ENCODE results near the gene CCL5. TPM values are rescaled to one million over a fixed set of nuclear protein-coding genes. Genes with fewer than 3 reads are reported as not detected.

CCL5 gene
- total and polyA plus RNA-seq, 4 donors, result 3.2 to 15.3 (median 10.7) TPM

DNA sequence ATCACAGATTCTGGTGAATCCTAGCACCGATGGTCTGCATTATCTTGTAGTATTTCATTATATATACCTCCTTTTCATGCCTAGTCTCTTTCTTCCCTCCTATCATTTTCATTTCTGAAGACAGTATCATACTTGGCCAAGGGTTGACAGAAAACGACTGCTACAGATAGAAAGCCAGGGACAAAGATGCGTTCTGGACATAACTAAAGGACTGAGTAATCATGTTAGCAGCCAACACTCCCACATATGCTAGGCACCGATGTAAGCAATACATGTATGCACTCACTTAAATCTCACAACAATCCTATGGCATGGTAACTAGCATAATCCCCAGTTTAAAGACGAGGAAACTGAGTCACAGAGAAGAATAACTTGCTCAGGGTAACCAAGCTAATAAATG lies 27.5 kb upstream of the CCL5 start:
- no peak for ATAC-seq (ENCODE audit: insufficient read depth, low FRiP score)
- H3K9ac ChIP-seq (ENCODE audit: insufficient read depth in 1 of 2, low read length in 2 of 2), result no peak overlapping the region
- WGBS, 2 donors, result 84 to 90% methylated on average over 5 of the region's 5 CpGs

DNA sequence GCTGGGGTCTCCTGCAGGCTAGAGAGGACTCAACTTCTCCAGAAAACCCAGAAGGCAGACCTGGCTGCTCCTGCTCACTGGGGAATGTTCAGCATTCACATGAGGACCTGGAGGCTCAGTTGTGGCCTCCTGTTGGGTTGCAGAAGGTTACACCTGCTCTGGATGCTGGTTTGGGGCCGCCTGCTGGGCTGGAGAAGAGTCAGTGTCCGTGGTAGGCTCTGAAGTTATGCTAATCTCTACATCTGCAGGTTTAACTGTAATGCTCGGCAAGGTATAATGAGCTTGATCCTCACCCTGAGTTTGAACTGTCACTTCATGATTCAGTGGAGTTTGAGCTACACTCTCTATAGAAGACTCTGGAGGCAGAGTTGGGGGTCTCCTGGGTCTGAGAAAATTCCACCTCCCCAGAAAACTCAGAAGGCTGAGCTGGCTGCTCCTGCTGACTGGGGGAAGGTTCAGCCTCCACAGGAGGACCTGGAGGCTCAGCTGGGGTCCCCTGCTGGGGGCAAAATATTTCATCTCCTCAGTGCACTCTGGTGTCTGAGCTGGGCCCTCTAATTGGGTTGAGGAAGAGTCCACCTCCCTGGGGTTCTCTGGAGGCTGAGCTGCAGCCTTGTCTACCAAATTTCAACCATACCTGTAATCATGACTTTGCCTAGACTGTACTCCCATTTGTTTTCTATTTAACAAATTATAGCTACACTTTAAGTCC lies 26.9 kb upstream of the CCL5 start:
- Histone ChIP-seq H3K36me3 (ENCODE audit: control insufficient read depth in 4 of 4, insufficient read depth in 4 of 4, low read length in 4 of 4) (no peaks in the 10 kb centered on the region), H3K4me1 (ENCODE audit: control insufficient read depth in 5 of 5, insufficient read depth in 5 of 5, low read length in 5 of 5) (no peaks in the 10 kb centered on the region), H3K27ac (ENCODE audit: low read depth in 1 of 2, low read length in 1 of 2) (no peak overlapping the region), H3K27me3 (ENCODE audit: control insufficient read depth in 3 of 3, insufficient read depth in 3 of 3, low read length in 2 of 3) (no peaks in the 10 kb centered on the region), H3K9me3 (ENCODE audit: control insufficient read depth in 4 of 4, insufficient read depth in 3 of 4, low read length in 3 of 4) (peaks cover 0 to 2% (median 0%) of the 10 kb centered on the region in 4 donors), H3K4me3 (no peak overlapping the region), H3K9ac (ENCODE audit: insufficient read depth in 1 of 2, low read length in 2 of 2) (no peak overlapping the region)
- no peak for ATAC-seq (ENCODE audit: insufficient read depth, low FRiP score)
- 77 to 83% methylated on average over 3 of the region's 3 CpGs for WGBS, 2 donors
- no peak for DNase-seq
- TF ChIP-seq, protein P1, sequence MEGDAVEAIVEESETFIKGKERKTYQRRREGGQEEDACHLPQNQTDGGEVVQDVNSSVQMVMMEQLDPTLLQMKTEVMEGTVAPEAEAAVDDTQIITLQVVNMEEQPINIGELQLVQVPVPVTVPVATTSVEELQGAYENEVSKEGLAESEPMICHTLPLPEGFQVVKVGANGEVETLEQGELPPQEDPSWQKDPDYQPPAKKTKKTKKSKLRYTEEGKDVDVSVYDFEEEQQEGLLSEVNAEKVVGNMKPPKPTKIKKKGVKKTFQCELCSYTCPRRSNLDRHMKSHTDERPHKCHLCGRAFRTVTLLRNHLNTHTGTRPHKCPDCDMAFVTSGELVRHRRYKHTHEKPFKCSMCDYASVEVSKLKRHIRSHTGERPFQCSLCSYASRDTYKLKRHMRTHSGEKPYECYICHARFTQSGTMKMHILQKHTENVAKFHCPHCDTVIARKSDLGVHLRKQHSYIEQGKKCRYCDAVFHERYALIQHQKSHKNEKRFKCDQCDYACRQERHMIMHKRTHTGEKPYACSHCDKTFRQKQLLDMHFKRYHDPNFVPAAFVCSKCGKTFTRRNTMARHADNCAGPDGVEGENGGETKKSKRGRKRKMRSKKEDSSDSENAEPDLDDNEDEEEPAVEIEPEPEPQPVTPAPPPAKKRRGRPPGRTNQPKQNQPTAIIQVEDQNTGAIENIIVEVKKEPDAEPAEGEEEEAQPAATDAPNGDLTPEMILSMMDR (IDR thresholded peaks at IDR 0.05; ENCODE audit: control extremely low read depth, extremely low read depth), result no peak

More for the DNA sequence above, 27.5 kb upstream of the CCL5 start:
- Histone ChIP-seq H3K4me1 (ENCODE audit: control insufficient read depth in 5 of 5, insufficient read depth in 5 of 5, low read length in 5 of 5) (no peaks in the 10 kb centered on the region), H3K9me3 (ENCODE audit: control insufficient read depth in 4 of 4, insufficient read depth in 3 of 4, low read length in 3 of 4) (peaks cover 0 to 2% (median 0%) of the 10 kb centered on the region in 4 donors), H3K4me3 (no peak overlapping the region), H3K27ac (ENCODE audit: low read depth in 1 of 2, low read length in 1 of 2) (no peak overlapping the region), H3K36me3 (ENCODE audit: control insufficient read depth in 4 of 4, insufficient read depth in 4 of 4, low read length in 4 of 4) (no peaks in the 10 kb centered on the region), H3K27me3 (ENCODE audit: control insufficient read depth in 3 of 3, insufficient read depth in 3 of 3, low read length in 2 of 3) (no peaks in the 10 kb centered on the region)
- TF ChIP-seq, protein P1 (IDR thresholded peaks at IDR 0.05; ENCODE audit: control extremely low read depth, extremely low read depth), result no peak
- no peak for DNase-seq

DNA sequence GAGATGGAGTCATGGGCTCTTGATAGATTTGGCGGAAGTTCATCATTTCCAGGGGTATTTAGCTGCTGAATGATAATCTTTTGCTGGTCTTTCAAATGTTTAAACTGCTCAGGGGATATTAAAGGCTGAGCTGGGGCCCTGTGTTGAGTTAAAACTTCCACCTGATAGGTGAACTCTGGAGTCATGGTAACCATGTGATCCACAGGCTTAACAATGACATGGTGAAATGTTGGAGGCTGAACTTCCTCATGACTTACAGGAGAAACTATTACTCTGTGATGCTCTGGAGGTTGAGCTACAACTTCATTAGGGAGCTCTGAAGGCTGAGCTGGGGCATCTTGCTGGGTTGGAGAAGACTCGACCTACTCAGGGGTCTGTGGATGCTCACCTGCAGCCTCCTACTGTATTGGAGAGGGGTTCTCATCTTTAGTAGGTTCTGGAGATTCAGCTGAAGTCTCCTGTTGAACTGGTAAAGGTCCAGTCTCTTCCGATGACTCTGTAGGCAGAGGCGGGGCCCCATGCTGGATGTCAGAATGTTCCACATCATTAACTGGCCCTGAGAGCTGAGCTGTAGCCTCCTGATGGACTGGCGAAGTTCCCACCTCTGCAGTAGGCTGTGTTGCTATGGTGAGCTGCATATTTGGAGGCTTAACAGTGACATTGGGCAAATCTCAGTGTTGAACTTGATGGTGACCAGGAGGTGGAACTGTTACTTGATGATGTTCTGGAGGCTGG lies 26.2 kb upstream of the CCL5 start:
- no peak for DNase-seq

More for the DNA sequence above, 26.2 kb upstream of the CCL5 start:
- Histone ChIP-seq H3K9me3 (ENCODE audit: control insufficient read depth in 4 of 4, insufficient read depth in 3 of 4, low read length in 3 of 4) (peaks cover 0 to 2% (median 0%) of the 10 kb centered on the region in 4 donors), H3K27me3 (ENCODE audit: control insufficient read depth in 3 of 3, insufficient read depth in 3 of 3, low read length in 2 of 3) (no peaks in the 10 kb centered on the region), H3K36me3 (ENCODE audit: control insufficient read depth in 4 of 4, insufficient read depth in 4 of 4, low read length in 4 of 4) (no peaks in the 10 kb centered on the region), H3K4me1 (ENCODE audit: control insufficient read depth in 5 of 5, insufficient read depth in 5 of 5, low read length in 5 of 5) (no peaks in the 10 kb centered on the region), H3K9ac (ENCODE audit: insufficient read depth in 1 of 2, low read length in 2 of 2) (no peak overlapping the region), H3K27ac (ENCODE audit: low read depth in 1 of 2, low read length in 1 of 2) (no peak overlapping the region), H3K4me3 (no peak overlapping the region)
- TF ChIP-seq, protein P1 (IDR thresholded peaks at IDR 0.05; ENCODE audit: control extremely low read depth, extremely low read depth), result no peak
- 93 to 96% methylated on average over 5 of the region's 5 CpGs for WGBS, 2 donors
- no peak for ATAC-seq (ENCODE audit: insufficient read depth, low FRiP score)

Data from lung (tissue), 12 donors.